CD14-positive monocyte (primary cell): Measurements from ENCODE around the gene TRMT13. TPM values are rescaled to one million over a fixed set of nuclear protein-coding genes. Genes with fewer than 3 reads are reported as not detected.

ENCODE experiments used
- DNase-seq, 3 donors: peaks; one replicate each; pipeline ENCODE4 v3.0.0-alpha.2; 2011 to 2022
- H2AFZ ChIP-seq: 2 replicates; pipeline ENCODE4 v1.6.0; 2012; ENCODE audit warnings: mild to moderate bottlenecking, low read depth, low read length, inconsistent platforms; ENCODE audit not compliant: insufficient read depth, poor library complexity, severe bottlenecking
- H3K27ac ChIP-seq, 2 donors: 1 replicate in 1 of 2; 2 replicates in 1 of 2; pipeline ENCODE4 v1.5.1; 2012 to 2013; ENCODE audit warnings: low read length in 2 of 2, control low read depth in 1 of 2, inconsistent platforms in 1 of 2, low read depth in 1 of 2, mild to moderate bottlenecking in 1 of 2
- H3K27me3 ChIP-seq, 2 donors: one replicate each; pipeline versions ENCODE4 v1.6.0 to v1.6.1; 2011 to 2013; ENCODE audit warnings: low read length in 2 of 2; ENCODE audit not compliant: control insufficient read depth in 2 of 2, insufficient read depth in 2 of 2
- H3K36me3 ChIP-seq, 2 donors: replicated peaks in 1 of 2; 1 replicate in 1 of 2; 2 replicates in 1 of 2; pipeline versions ENCODE4 v1.5.1 to v1.6.1; 2012 to 2013; ENCODE audit warnings: low read length in 2 of 2, control low read depth in 1 of 2, inconsistent platforms in 1 of 2, mild to moderate bottlenecking in 1 of 2; ENCODE audit not compliant: insufficient read depth in 2 of 2, control insufficient read depth in 1 of 2
- H3K4me1 ChIP-seq, 2 donors: 1 replicate in 1 of 2; 2 replicates in 1 of 2; pipeline versions ENCODE4 v1.5.1 to v1.6.1; 2012 to 2013; ENCODE audit warnings: low read length in 2 of 2, control low read depth in 1 of 2, inconsistent platforms in 1 of 2, mild to moderate bottlenecking in 1 of 2, moderate library complexity in 1 of 2; ENCODE audit not compliant: insufficient read depth in 2 of 2, control insufficient read depth in 1 of 2
- H3K4me2 ChIP-seq: replicated peaks from 2 replicates; pipeline ENCODE3; 2012; ENCODE audit warnings: low read length, moderate library complexity, mild to moderate bottlenecking; ENCODE audit not compliant: poor library complexity, severe bottlenecking; ENCODE audit errors: extremely low read depth
- H3K4me3 ChIP-seq, 3 experiments: fragments of 200-600 bp in 1 of 3; sonication (generic) in 1 of 3; replicated peaks in 1 of 3; 1 replicate in 2 of 3; 2 replicates in 1 of 3; pipeline ENCODE4 v1.5.1; 2011 to 2013; ENCODE audit warnings: low read length in 3 of 3, mild to moderate bottlenecking in 3 of 3, control low read depth in 2 of 3, low read depth in 2 of 3, inconsistent platforms in 1 of 3, moderate library complexity in 1 of 3
- H3K79me2 ChIP-seq: 2 replicates; pipeline ENCODE4 v1.6.0; 2012; ENCODE audit warnings: mild to moderate bottlenecking, control low read depth, inconsistent platforms, low read length, moderate library complexity; ENCODE audit not compliant: insufficient read depth
- H3K9ac ChIP-seq: 2 replicates; pipeline ENCODE4 v1.6.0; 2017; ENCODE audit warnings: low read length, mild to moderate bottlenecking; ENCODE audit not compliant: insufficient read depth, poor library complexity, severe bottlenecking
- H3K9me3 ChIP-seq, 2 donors: replicated peaks in 1 of 2; 1 replicate in 1 of 2; 2 replicates in 1 of 2; pipeline versions ENCODE4 v1.5.1 to v1.6.1; 2012 to 2013; ENCODE audit warnings: low read length in 2 of 2, control low read depth in 1 of 2; ENCODE audit not compliant: control insufficient read depth in 1 of 2, insufficient read depth in 1 of 2
- H4K20me1 ChIP-seq: 2 replicates; pipeline ENCODE4 v1.6.0; 2012; ENCODE audit warnings: mild to moderate bottlenecking, low read length, control low read depth, moderate library complexity; ENCODE audit not compliant: insufficient read depth
- H3K27ac Mint-ChIP-seq, 7 donors: one replicate each; pipeline ENCODE4 v1.8.0; 2020; ENCODE audit warnings: mild to moderate bottlenecking in 7 of 7, mixed read lengths in 7 of 7, moderate library complexity in 6 of 7, inconsistent platforms in 2 of 7
- H3K27me3 Mint-ChIP-seq, 3 donors: one replicate each; pipeline ENCODE4 v1.8.0; 2021 to 2022; ENCODE audit warnings: low read depth in 3 of 3, mild to moderate bottlenecking in 3 of 3, mixed read lengths in 3 of 3, moderate library complexity in 3 of 3, inconsistent platforms in 1 of 3
- H3K36me3 Mint-ChIP-seq, 2 donors: one replicate each; pipeline ENCODE4 v1.8.0; 2020; ENCODE audit warnings: mixed read lengths in 2 of 2, inconsistent platforms in 1 of 2, mild to moderate bottlenecking in 1 of 2
- H3K4me1 Mint-ChIP-seq: one replicate; pipeline ENCODE4 v1.8.0; 2020; ENCODE audit warnings: mild to moderate bottlenecking, mixed read lengths
- H3K4me3 Mint-ChIP-seq, 2 donors: one replicate each; pipeline ENCODE4 v1.8.0; 2020; ENCODE audit warnings: mild to moderate bottlenecking in 2 of 2, mixed read lengths in 2 of 2, moderate library complexity in 1 of 2
- H3K9me3 Mint-ChIP-seq, 7 donors: one replicate each; pipeline ENCODE4 v1.8.0; 2020 to 2022; ENCODE audit warnings: mixed read lengths in 7 of 7, mild to moderate bottlenecking in 6 of 7, moderate library complexity in 6 of 7, inconsistent platforms in 2 of 7
- WGBS: methylation state at CpG from one replicate; pipeline ENCODE4 v1.1.5; 2013; ENCODE audit warnings: missing lambda C conversion rate; ENCODE audit not compliant: insufficient coverage; 5-methylcytosine and 5-hydroxymethylcytosine counted together
- intact Hi-C, 2 donors: fragments of 100-400 bp; cut with micrococcal nuclease; formaldehyde crosslinking; loops; one replicate each; pipeline versions ENCODE4 v1.15.0 to v1.15.1; 2023
- polyA plus RNA-seq, 3 donors: library from polyadenylated mRNA; depleted of rRNA in 1 of 3; unstranded in 2 of 3; stranded (reverse) in 1 of 3; fragments of 300-500 nt in 2 of 3; fragments of >200 nt in 1 of 3; fragmentation: Illumina TruSeq in 2 of 3; gene quantifications; 1 replicate in 2 of 3; 2 replicates in 1 of 3; pipeline ENCODE4 v1.2.3, GENCODE V29; 2012 to 2021
- TF ChIP-seq, protein P1 (sequence below): fragments of 200-600 bp; IDR thresholded peaks from one replicate; pipeline ENCODE4 v1.8.0; 2022; ENCODE audit warnings: antibody characterized with exemption, mild to moderate bottlenecking

Gene TRMT13
- polyA plus RNA-seq, 3 donors: 2.2 to 8.1 (median 2.3) TPM

DNA sequence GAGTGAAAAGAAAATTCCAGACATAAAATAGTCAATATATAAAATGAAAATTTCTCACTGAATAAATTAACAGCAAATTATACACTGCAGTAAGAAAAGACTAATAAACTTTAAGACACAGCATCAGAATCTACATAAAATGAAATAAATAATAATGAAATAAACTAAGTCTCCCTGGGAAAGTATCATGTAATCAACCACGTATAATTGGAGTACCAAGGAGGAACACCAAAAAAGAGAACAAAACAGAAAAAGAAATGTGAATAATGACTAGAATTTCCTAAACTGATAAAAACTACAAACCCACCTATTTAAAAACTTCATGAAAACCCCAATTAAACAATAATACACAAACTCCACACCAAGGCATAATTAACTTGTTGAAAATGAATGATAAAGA, 43.9 kb upstream of the TRMT13 start:
- no CpG with 5 or more reads among the region's 1 CpG for WGBS
- Histone ChIP-seq H4K20me1 (no peaks in the 10 kb centered on the region), H3K79me2 (no peaks in the 10 kb centered on the region), H3K27me3 (no peaks in the 10 kb centered on the region), H3K9ac (no peak overlapping the region), H3K4me1 (no peaks in the 10 kb centered on the region), H3K27ac (no peak overlapping the region), H3K4me2 (no peak overlapping the region), H3K9me3 (no peaks in the 10 kb centered on the region), H3K4me3 (no peak overlapping the region), H2AFZ (no peak overlapping the region), H3K36me3 (peaks cover 11 to 50% of the 10 kb centered on the region in 2 donors)
- peak overlapping the region in 1 of 7 donors; percentile 1 for H3K27ac Mint-ChIP-seq
- intact Hi-C loops: no loop called here
- no peaks in the 10 kb centered on the region for H3K9me3 Mint-ChIP-seq
- peaks cover 37 to 43% of the 10 kb centered on the region in 2 donors for H3K36me3 Mint-ChIP-seq
- TF ChIP-seq, protein P1, sequence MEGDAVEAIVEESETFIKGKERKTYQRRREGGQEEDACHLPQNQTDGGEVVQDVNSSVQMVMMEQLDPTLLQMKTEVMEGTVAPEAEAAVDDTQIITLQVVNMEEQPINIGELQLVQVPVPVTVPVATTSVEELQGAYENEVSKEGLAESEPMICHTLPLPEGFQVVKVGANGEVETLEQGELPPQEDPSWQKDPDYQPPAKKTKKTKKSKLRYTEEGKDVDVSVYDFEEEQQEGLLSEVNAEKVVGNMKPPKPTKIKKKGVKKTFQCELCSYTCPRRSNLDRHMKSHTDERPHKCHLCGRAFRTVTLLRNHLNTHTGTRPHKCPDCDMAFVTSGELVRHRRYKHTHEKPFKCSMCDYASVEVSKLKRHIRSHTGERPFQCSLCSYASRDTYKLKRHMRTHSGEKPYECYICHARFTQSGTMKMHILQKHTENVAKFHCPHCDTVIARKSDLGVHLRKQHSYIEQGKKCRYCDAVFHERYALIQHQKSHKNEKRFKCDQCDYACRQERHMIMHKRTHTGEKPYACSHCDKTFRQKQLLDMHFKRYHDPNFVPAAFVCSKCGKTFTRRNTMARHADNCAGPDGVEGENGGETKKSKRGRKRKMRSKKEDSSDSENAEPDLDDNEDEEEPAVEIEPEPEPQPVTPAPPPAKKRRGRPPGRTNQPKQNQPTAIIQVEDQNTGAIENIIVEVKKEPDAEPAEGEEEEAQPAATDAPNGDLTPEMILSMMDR: no peak
- no peak for DNase-seq
- H3K4me3 Mint-ChIP-seq: no peak overlapping the region
- H3K27me3 Mint-ChIP-seq: no peaks in the 10 kb centered on the region
- H3K4me1 Mint-ChIP-seq: no peaks in the 10 kb centered on the region

DNA sequence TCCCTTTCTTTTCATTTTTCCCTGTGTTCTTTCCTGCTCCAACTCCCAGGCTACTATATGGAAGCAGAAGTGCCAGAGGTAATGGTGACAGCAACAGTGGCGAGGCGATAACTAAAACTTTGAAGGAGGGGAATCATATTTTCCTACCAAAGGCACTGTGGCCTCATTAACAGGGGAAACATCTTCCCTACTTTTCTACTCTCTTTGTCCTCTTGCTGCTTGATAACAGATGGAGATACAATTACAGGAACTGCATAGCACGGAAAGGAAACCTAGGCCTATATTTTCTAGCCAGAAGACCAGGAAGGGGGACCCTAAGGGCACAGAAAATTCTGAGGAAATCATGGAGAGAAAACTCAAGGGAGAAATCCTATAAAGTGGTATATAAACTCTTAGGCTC, 42.5 kb upstream of the TRMT13 start:
- Mint-ChIP-seq H3K9me3 (no peaks in the 10 kb centered on the region), H3K4me1 (no peaks in the 10 kb centered on the region), H3K27me3 (no peaks in the 10 kb centered on the region), H3K4me3 (no peak overlapping the region), H3K36me3 (peaks cover 42 to 43% of the 10 kb centered on the region in 2 donors), H3K27ac (peak overlapping the region in 2 of 7 donors; percentile 22 to 56)
- no peak overlapping the region for H2AFZ ChIP-seq
- no peak overlapping the region for H3K4me2 ChIP-seq
- peaks cover 0 to 3% of the 10 kb centered on the region in 2 donors for H3K9me3 ChIP-seq
- TF ChIP-seq, protein P1: no peak
- no peaks in the 10 kb centered on the region for H4K20me1 ChIP-seq
- intact Hi-C loops: no loop called here
- no CpG with 5 or more reads among the region's 3 CpGs for WGBS
- no peak overlapping the region for H3K9ac ChIP-seq
- DNase-seq: no peak
- no peaks in the 10 kb centered on the region for H3K79me2 ChIP-seq
- no peaks in the 10 kb centered on the region for H3K27me3 ChIP-seq
- H3K4me3 ChIP-seq: no peak overlapping the region
- H3K36me3 ChIP-seq: peaks cover 8 to 37% of the 10 kb centered on the region in 2 donors
- H3K27ac ChIP-seq: no peak overlapping the region
- no peaks in the 10 kb centered on the region for H3K4me1 ChIP-seq
